Measurements from ENCODE around the gene TMEFF2.

DNA sequence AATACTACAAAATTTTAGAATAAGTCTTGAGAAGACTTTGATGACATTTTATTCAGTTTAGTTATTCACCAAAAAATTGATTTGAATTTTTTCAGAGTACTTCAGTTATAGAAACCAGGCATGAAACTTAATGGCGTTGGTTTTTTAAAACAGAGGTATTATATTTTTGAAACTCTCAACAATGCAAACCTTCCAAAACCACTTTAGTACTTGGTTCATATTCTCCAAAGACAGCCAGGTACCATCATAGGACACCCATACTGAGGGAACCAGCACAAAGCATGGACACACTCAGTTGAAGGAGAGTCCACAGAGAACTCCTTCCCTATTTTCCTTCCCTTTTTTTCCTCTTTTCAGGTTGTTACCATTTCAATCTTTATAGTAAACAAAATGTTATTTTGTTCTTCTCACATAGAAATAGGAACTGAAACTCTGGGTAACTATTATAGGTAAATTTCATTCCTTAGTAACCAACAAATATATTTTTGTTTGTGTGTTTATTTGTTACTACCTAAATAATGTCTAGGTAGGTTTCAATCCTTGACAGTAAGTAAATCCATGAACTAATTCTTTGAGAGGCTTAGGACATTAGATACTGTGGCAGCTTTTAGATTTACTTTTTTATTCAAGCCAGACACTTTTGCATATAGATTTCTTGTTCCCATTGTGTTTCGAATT, 95.8 kb downstream of the TMEFF2 start:
- TF ChIP-seq, protein P1, sequence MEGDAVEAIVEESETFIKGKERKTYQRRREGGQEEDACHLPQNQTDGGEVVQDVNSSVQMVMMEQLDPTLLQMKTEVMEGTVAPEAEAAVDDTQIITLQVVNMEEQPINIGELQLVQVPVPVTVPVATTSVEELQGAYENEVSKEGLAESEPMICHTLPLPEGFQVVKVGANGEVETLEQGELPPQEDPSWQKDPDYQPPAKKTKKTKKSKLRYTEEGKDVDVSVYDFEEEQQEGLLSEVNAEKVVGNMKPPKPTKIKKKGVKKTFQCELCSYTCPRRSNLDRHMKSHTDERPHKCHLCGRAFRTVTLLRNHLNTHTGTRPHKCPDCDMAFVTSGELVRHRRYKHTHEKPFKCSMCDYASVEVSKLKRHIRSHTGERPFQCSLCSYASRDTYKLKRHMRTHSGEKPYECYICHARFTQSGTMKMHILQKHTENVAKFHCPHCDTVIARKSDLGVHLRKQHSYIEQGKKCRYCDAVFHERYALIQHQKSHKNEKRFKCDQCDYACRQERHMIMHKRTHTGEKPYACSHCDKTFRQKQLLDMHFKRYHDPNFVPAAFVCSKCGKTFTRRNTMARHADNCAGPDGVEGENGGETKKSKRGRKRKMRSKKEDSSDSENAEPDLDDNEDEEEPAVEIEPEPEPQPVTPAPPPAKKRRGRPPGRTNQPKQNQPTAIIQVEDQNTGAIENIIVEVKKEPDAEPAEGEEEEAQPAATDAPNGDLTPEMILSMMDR (IDR thresholded peaks at IDR 0.05): no peak
- no peak for TF ChIP-seq POLR2AphosphoS5 (IDR thresholded peaks at IDR 0.05; ENCODE audit: insufficient read depth in 1 of 2, low read depth in 1 of 2)
- TF ChIP-seq POLR2A (IDR thresholded peaks at IDR 0.05): no peak
